Stimulated activated CD8-positive, alpha-beta memory T cell treated with anti-CD3 and anti-CD28 coated beads, Interleukin-15, amount 100 ng/mL, for 1 hour (primary cell): ENCODE results near the gene SLC12A9.

Experiments
- DNase-seq: peaks from one replicate; pipeline ENCODE4 v3.0.0-alpha.2; 2020; ENCODE audit warnings: low read depth

The SLC12A9 gene

GRCh38 chr7:100884736-100885439, 32.4 kb downstream of the SLC12A9 start:
- DNase-seq, result no peak

GRCh38 chr7:100885440-100886141, 33.1 kb downstream of the SLC12A9 start:
- no peak for DNase-seq

- no peak for DNase-seq
Observed at GRCh38 chr7:100886142-100886935, 33.8 kb downstream of the SLC12A9 start.

- DNase-seq, result no peak
Observed at GRCh38 chr7:100886936-100887515, 34.5 kb downstream of the SLC12A9 start.

- no peak for DNase-seq
Observed at GRCh38 chr7:100887516-100888290, 35.2 kb downstream of the SLC12A9 start.

GRCh38 chr7:100888291-100888987, 35.9 kb downstream of the SLC12A9 start:
- no peak for DNase-seq

GRCh38 chr7:100888988-100889750, 36.7 kb downstream of the SLC12A9 start, which contains the start of gene UFSP1:
Gene UFSP1 (minus strand): TSS chr7:100889715. CDS start chr7:100889271, 444 bp downstream.
- no peak for DNase-seq

GRCh38 chr7:100890653-100891567, 38.4 kb downstream of the SLC12A9 start:
- no peak for DNase-seq

GRCh38 chr7:100891568-100892247, 39.2 kb downstream of the SLC12A9 start:
- DNase-seq, result no peak

- no peak for DNase-seq
Observed at GRCh38 chr7:100892364-100893317, 40.1 kb downstream of the SLC12A9 start.

GRCh38 chr7:100893318-100893895, 40.9 kb downstream of the SLC12A9 start:
- DNase-seq, result no peak

GRCh38 chr7:100893910-100894721, 41.6 kb downstream of the SLC12A9 start:
- no peak for DNase-seq

- peak; percentile 49 for DNase-seq
Observed at GRCh38 chr7:100894860-100895700, 42.6 kb downstream of the SLC12A9 start.

GRCh38 chr7:100895701-100895955, 43.1 kb downstream of the SLC12A9 start, which contains the start of gene ACHE:
Gene ACHE (minus strand): TSS chr7:100895888. CDS start chr7:100894232, 1,656 bp downstream.
- no peak for DNase-seq
